HEK293 (cell line): ENCODE data around the gene ADGRB3.

Source experiments
- ATF2 ChIP-seq: fragments of 450-650 bp; formaldehyde crosslinking; IDR thresholded peaks from 2 replicates; pipeline ENCODE4 v1.5.1; 2016; ENCODE audit warnings: missing biosample characterization, missing genetic modification characterization, low read depth
- GLI4 ChIP-seq: fragments of 450-650 bp; formaldehyde crosslinking; IDR thresholded peaks from 2 replicates; pipeline ENCODE4 v1.5.1; 2016; ENCODE audit warnings: missing biosample characterization, missing genetic modification characterization
- HOXA7 ChIP-seq: sonication (generic); formaldehyde crosslinking; IDR thresholded peaks from 2 replicates; pipeline ENCODE4 v1.8.1; 2022; ENCODE audit warnings: missing genetic modification reagents, borderline replicate concordance
- ZBTB7A ChIP-seq: fragments of 450-650 bp; formaldehyde crosslinking; IDR thresholded peaks from 2 replicates; pipeline ENCODE4 v1.5.1; 2016; ENCODE audit warnings: low read depth, missing biosample characterization, missing genetic modification characterization
- ZFP3 ChIP-seq: fragments of 450-650 bp; formaldehyde crosslinking; IDR thresholded peaks from 2 replicates; pipeline ENCODE4 v1.5.1; 2016; ENCODE audit warnings: low read depth, missing biosample characterization, missing genetic modification characterization
- ZNF501 ChIP-seq: fragments of 450-650 bp; formaldehyde crosslinking; IDR thresholded peaks from 2 replicates; pipeline ENCODE4 v1.5.1; 2016; ENCODE audit warnings: missing biosample characterization, missing genetic modification characterization
- TF ChIP-seq, protein P1 (sequence below): fragments of 450-650 bp; formaldehyde crosslinking; IDR thresholded peaks from 2 replicates; pipeline ENCODE4 v1.5.1; 2017; ENCODE audit warnings: missing biosample characterization, missing genetic modification characterization
- TF ChIP-seq, protein P2 (sequence below): fragments of 450-650 bp; formaldehyde crosslinking; IDR thresholded peaks from 2 replicates; pipeline ENCODE4 v1.5.1; 2016; ENCODE audit warnings: missing biosample characterization, missing genetic modification characterization

GRCh38 chr6:69180361-69181067 lies 545.4 kb downstream of the ADGRB3 start:
- no peak for TF ChIP-seq ZBTB7A (tag by site-specific recombination)
- TF ChIP-seq, protein P1, sequence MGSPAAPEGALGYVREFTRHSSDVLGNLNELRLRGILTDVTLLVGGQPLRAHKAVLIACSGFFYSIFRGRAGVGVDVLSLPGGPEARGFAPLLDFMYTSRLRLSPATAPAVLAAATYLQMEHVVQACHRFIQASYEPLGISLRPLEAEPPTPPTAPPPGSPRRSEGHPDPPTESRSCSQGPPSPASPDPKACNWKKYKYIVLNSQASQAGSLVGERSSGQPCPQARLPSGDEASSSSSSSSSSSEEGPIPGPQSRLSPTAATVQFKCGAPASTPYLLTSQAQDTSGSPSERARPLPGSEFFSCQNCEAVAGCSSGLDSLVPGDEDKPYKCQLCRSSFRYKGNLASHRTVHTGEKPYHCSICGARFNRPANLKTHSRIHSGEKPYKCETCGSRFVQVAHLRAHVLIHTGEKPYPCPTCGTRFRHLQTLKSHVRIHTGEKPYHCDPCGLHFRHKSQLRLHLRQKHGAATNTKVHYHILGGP (tag by site-specific recombination), result no peak
- TF ChIP-seq ZNF501 (tag by site-specific recombination), result no peak
- no peak for TF ChIP-seq ATF2 (tag by site-specific recombination)
- TF ChIP-seq HOXA7, result no peak
- no peak for TF ChIP-seq ZFP3 (tag by site-specific recombination)
- TF ChIP-seq, protein P2, sequence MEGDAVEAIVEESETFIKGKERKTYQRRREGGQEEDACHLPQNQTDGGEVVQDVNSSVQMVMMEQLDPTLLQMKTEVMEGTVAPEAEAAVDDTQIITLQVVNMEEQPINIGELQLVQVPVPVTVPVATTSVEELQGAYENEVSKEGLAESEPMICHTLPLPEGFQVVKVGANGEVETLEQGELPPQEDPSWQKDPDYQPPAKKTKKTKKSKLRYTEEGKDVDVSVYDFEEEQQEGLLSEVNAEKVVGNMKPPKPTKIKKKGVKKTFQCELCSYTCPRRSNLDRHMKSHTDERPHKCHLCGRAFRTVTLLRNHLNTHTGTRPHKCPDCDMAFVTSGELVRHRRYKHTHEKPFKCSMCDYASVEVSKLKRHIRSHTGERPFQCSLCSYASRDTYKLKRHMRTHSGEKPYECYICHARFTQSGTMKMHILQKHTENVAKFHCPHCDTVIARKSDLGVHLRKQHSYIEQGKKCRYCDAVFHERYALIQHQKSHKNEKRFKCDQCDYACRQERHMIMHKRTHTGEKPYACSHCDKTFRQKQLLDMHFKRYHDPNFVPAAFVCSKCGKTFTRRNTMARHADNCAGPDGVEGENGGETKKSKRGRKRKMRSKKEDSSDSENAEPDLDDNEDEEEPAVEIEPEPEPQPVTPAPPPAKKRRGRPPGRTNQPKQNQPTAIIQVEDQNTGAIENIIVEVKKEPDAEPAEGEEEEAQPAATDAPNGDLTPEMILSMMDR (tag by site-specific recombination), result no peak
- no peak for TF ChIP-seq GLI4 (tag by site-specific recombination)
